DMS153 treated with DMSO at 0.1 percent for 48 hours (cell line): Measurements from ENCODE around the gene RPS6KA6.
A peak's percentile ranks its signal among the peaks of the same experiment; 100 is the strongest.
"Not testable (repeated sequence)": the region's sequence is repeated elsewhere in the genome, so short reads cannot be mapped to it uniquely, and the experiment has no call there.

Source experiments
- DNase-seq: peaks from one replicate; lab custom pipeline; 2025; ENCODE audit not compliant: unreplicated experiment; lab: John Stamatoyannopoulos, UW

Gene RPS6KA6

GRCh38 chrX:84165711-84166110 lies 22.3 kb downstream of the RPS6KA6 start:
- DNase-seq, result no peak

DNA sequence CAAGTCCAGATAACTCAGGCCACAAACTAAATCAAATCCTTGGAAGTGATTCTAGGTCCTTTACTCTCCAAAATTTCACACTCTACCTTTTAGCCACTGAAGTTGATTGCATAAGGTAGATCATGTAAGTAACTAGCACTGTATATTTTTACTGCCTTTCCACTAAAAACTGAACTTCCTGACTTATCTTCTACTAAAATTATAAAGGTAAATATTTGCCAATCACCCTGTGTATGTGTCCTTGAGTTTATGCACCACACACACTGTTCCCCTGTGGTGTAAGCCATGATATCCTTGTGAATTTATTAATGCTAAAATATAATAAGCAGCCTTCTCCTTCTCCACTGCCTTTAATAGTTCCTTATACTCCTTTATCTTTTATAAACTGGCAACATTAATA lies 25.6 kb downstream of the RPS6KA6 start:
- no peak for DNase-seq

DNA sequence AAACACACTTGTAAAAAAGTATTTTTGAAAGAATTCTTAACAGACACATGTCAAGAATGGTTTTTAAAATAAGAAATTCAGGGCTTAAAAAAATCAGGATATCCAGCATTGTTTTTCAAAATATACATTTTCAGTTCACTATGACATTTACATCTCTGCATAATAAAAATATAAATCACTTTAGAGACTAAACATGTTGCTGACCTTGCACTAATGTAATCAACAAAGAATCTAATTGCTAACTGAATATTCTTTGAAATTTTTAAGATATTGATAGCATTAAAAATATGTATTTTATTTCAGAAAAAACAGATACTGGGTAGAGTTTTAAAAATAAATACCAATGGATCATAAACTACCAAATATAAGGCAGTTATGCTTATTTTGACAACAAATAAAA lies 26.4 kb downstream of the RPS6KA6 start:
- DNase-seq, result no peak

GRCh38 chrX:84160736-84161135 lies 27.3 kb downstream of the RPS6KA6 start:
- no peak for DNase-seq

DNA sequence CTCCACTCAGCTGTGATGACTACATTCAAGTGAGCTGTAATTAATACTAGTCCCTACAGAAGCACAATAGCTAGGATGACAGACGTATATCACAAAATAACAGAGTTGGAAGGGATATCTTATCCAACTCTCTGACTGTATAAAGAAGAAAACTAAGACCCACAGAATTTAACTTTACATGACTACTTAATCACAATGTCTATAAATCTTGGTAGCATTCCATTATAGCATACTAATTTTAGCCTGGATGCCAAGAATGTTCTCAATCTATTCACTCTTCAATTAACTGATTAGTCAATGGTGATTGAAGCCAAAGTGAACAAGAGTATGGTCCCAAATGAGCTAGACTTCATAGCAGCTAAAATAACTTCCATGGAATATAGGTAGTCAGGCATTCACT lies 31.2 kb downstream of the RPS6KA6 start:
- no peak for DNase-seq

- no peak for DNase-seq
Measured at GRCh38 chrX:84155938-84156337, 32.1 kb downstream of the RPS6KA6 start.

DNA sequence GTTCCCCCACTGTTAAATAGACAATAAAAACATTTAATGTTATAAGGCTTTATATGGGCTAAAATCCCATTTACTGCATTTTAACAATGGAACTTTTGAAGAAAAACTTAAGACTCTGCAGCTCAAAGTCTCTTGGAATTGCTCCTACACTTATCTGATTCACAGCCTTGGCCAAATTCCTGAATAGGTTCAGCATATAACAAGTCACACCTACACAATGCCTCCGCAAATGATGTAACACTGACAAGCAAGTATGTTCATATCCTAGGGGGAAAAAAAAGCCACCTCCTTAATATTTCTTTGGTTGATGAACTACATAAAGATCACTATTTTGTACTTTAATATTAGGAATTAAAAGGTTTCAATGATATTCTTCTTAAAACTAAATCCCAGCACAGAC lies 34.5 kb downstream of the RPS6KA6 start:
- no peak for DNase-seq

DNA sequence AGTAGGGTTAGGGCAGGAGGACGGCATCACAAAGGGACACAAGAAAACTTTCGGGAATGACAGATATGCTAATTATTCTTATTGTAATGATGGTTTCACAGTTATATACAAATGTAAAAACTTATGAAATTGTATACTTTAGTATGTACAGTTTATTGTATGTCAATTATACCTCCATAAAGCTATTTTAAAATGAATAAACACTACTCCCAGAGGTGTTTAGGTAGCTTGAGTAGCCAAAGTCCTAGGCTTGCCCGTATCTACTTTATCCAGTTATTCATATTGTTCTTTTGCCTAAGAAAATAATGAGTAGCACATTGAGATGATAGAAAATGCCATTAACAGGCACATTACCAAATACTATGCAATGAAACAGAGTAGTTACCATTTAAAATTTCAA lies 43.0 kb downstream of the RPS6KA6 start:
- no peak for DNase-seq

GRCh38 chrX:84144281-84144680 lies 43.7 kb downstream of the RPS6KA6 start:
- no peak for DNase-seq

DNA sequence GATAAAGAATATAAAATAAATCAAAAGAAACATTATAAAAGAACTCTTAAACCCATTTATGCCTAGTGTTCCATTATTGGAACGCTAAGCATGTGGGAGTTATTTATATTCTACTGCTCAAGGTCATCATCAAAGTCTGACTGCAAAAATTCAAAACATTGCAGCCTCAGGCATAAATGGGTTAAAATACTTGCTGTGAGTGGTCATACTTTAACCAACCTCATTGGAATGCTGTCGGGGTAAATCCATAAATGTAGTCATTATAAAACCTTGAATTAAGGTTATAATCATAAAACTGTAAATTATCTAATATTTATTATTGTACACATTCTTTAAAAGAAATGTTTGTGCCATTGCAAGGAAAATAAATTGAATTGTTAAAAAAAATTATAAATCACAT lies 55.0 kb downstream of the RPS6KA6 start:
- no peak for DNase-seq

GRCh38 chrX:84123585-84123984 lies 64.4 kb downstream of the RPS6KA6 start:
- DNase-seq, result no peak

GRCh38 chrX:84118769-84119168 lies 69.2 kb downstream of the RPS6KA6 start:
- DNase-seq, result no peak

GRCh38 chrX:84118315-84118714 lies 69.7 kb downstream of the RPS6KA6 start:
- DNase-seq, result no peak

GRCh38 chrX:84108584-84108983 lies 79.4 kb downstream of the RPS6KA6 start:
- DNase-seq, result no peak

GRCh38 chrX:84099120-84099519 lies 88.9 kb downstream of the RPS6KA6 start:
- DNase-seq, result no peak

GRCh38 chrX:84079479-84080197 lies 108.4 kb downstream of the RPS6KA6 start:
- not testable (repeated sequence) for DNase-seq

- DNase-seq, result no peak
Measured at GRCh38 chrX:84078991-84079390, 109.0 kb downstream of the RPS6KA6 start.

GRCh38 chrX:84064814-84065213 lies 123.2 kb downstream of the RPS6KA6 start:
- DNase-seq, result no peak

GRCh38 chrX:84064164-84064563 lies 123.8 kb downstream of the RPS6KA6 start:
- no peak for DNase-seq

- no peak for DNase-seq
Measured at GRCh38 chrX:84047339-84047738, 140.7 kb downstream of the RPS6KA6 start.

- peak; percentile 20 for DNase-seq
Measured at GRCh38 chrX:84046403-84046984, 141.5 kb downstream of the RPS6KA6 start.

GRCh38 chrX:84044051-84044450 lies 143.9 kb downstream of the RPS6KA6 start:
- no peak for DNase-seq
